GM12878 (cell line): ENCODE data around the gene TMEM178A. TPM values are rescaled to one million over a fixed set of nuclear protein-coding genes. Genes with fewer than 3 reads are reported as not detected.

Source experiments
- ATAC-seq: fragments of 200-7000 bp; cut with Tn5 transposase; 3 replicates; pipeline ENCODE4 v1.9.1; 2020; ENCODE audit warnings: mild to moderate bottlenecking, moderate library complexity
- BruUV-seq: library from RNA; stranded (reverse); fragments of 400-500 nt; replicated peaks from 2 replicates; lab custom pipeline; 2021; lab: Mats Ljungman, UMichigan
- CTCF ChIA-PET: fragments of 300-600 bp; sonication (Branson Sonifier 250); formaldehyde crosslinking; extraction: SDS; loops from one replicate; lab custom pipeline; 2021; ENCODE audit warnings: inconsistent platforms; lab: Yijun Ruan, JAX
- POLR2A ChIA-PET: fragments of 350-600 bp; formaldehyde crosslinking; extraction: SDS; loops from one replicate; lab custom pipeline; 2021; ENCODE audit warnings: inconsistent platforms; lab: Charles Lee
- RAD21 ChIA-PET: fragments of 300-600 bp; sonication (Branson Sonifier 250); formaldehyde crosslinking; loops from one replicate; lab custom pipeline; 2023; ENCODE audit warnings: antibody characterized with exemption; ENCODE audit not compliant: unreplicated experiment; lab: Charles Lee
- SMC1A ChIA-PET: fragments of 300-600 bp; sonication (Branson Sonifier 250); formaldehyde crosslinking; loops from one replicate; lab custom pipeline; 2023; ENCODE audit not compliant: unreplicated experiment, uncharacterized antibody; lab: Charles Lee
- DNase-seq: peaks from one replicate; pipeline ENCODE4 v3.0.0-alpha.2; 2011; ENCODE audit warnings: low read depth, low spot score
- FAIRE-seq: peaks from 3 replicates; lab custom pipeline; 2011; peaks lifted over from hg19 to GRCh38; lab: Jason Lieb, UNC
- H2AFZ ChIP-seq: 2 replicates; pipeline ENCODE4 v1.6.0; 2011; ENCODE audit warnings: low read depth, low read length, control low read depth; ENCODE audit not compliant: control insufficient read depth
- H3K27ac ChIP-seq: 2 replicates; pipeline ENCODE4 v1.5.1; 2011; ENCODE audit warnings: control low read depth; ENCODE audit not compliant: control insufficient read depth, insufficient read depth
- H3K27me3 ChIP-seq, 2 experiments: replicated peaks in 1 of 2; 2 replicates each; pipeline versions ENCODE4 v1.6.0 to v1.6.1; 2011; ENCODE audit warnings: low read length in 1 of 2; ENCODE audit not compliant: control insufficient read depth in 2 of 2, insufficient read depth in 2 of 2
- H3K36me3 ChIP-seq, 2 experiments: 2 replicates each; pipeline ENCODE4 v1.5.1; 2011; ENCODE audit warnings: low read length in 1 of 2; ENCODE audit not compliant: control insufficient read depth in 2 of 2, insufficient read depth in 2 of 2
- H3K4me1 ChIP-seq: 2 replicates; pipeline ENCODE4 v1.6.1; 2011; ENCODE audit warnings: mild to moderate bottlenecking, low read length, moderate library complexity, mixed read lengths; ENCODE audit not compliant: control insufficient read depth, insufficient read depth
- H3K4me2 ChIP-seq: 2 replicates; pipeline ENCODE4 v1.6.0; 2011; ENCODE audit warnings: control low read depth; ENCODE audit not compliant: control insufficient read depth, insufficient read depth
- H3K4me3 ChIP-seq: fragments of 200-600 bp; sonication (generic); 2 replicates; pipeline ENCODE4 v1.5.1; 2016
- H3K79me2 ChIP-seq: 2 replicates; pipeline ENCODE4 v1.6.0; 2011; ENCODE audit warnings: low read length; ENCODE audit not compliant: control insufficient read depth, insufficient read depth
- H3K9ac ChIP-seq: 2 replicates; pipeline ENCODE4 v1.8.0; 2011; ENCODE audit warnings: low read length, control low read depth, mixed read lengths; ENCODE audit not compliant: control insufficient read depth, insufficient read depth
- H3K9me3 ChIP-seq: replicated peaks from 3 replicates; pipeline ENCODE4 v1.5.1; 2011; ENCODE audit warnings: mild to moderate bottlenecking, low read length; ENCODE audit not compliant: control insufficient read depth, insufficient read depth
- H4K20me1 ChIP-seq: 2 replicates; pipeline ENCODE4 v1.6.0; 2011; ENCODE audit not compliant: control insufficient read depth, insufficient read depth
- CHD4 ChIP-seq: fragments of 200-600 bp; sonication (generic); IDR thresholded peaks from 2 replicates; pipeline ENCODE4 v1.6.1; 2016; ENCODE audit warnings: mild to moderate bottlenecking
- DPF2 ChIP-seq: fragments of 450-650 bp; IDR thresholded peaks from 2 replicates; pipeline ENCODE4 v1.6.1; 2017; ENCODE audit warnings: mild to moderate bottlenecking
- ETV6 ChIP-seq, 2 experiments: fragments of 450-650 bp in 1 of 2; IDR thresholded peaks in 1 of 2; conservative IDR thresholded peaks in 1 of 2; 2 replicates each; pipeline ENCODE4 v1.6.1; 2014; ENCODE audit warnings: antibody characterized with exemption in 1 of 2, borderline replicate concordance in 1 of 2, low read depth in 1 of 2, mild to moderate bottlenecking in 1 of 2, moderate library complexity in 1 of 2
- IRF4 ChIP-seq: IDR thresholded peaks from 2 replicates; pipeline ENCODE4 v1.6.1; 2011; ENCODE audit warnings: low read depth, low read length
- NR2F1 ChIP-seq: fragments of 450-650 bp; conservative IDR thresholded peaks from 2 replicates; pipeline ENCODE4 v1.6.1; 2017; ENCODE audit warnings: mild to moderate bottlenecking
- SMAD5 ChIP-seq: IDR thresholded peaks from 2 replicates; pipeline ENCODE4 v1.6.1; 2016; ENCODE audit warnings: antibody characterized with exemption, low read depth
- STAT3 ChIP-seq: IDR thresholded peaks from 2 replicates; pipeline ENCODE4 v1.6.1; 2011; ENCODE audit warnings: low read depth, low read length, improper control_type of control experiment
- WRNIP1 ChIP-seq: IDR thresholded peaks from 2 replicates; pipeline ENCODE4 v1.6.1; 2011; ENCODE audit warnings: low read depth, low read length, improper control_type of control experiment, borderline replicate concordance
- WGBS: methylation state at CpG from one replicate; pipeline ENCODE4 v1.1.6; 2016; ENCODE audit warnings: low lambda C conversion rate; ENCODE audit not compliant: insufficient replicate concordance, insufficient coverage; ENCODE audit errors: missing lambda C conversion rate; 5-methylcytosine and 5-hydroxymethylcytosine counted together
- in situ Hi-C: fragments of 300-500 bp; cut with MboI; formaldehyde crosslinking; loops from 9 replicates; pipeline ENCODE4 v1.14.3; 2018; ENCODE audit warnings: mixed read lengths
- intact Hi-C: fragments of 100-400 bp; cut with micrococcal nuclease; formaldehyde crosslinking; loops from one replicate; pipeline ENCODE4 v1.14.2; 2022; ENCODE audit not compliant: unreplicated experiment
- polyA plus RNA-seq, 11 experiments: library from polyadenylated mRNA; depleted of rRNA in 4 of 11; unstranded in 6 of 11; stranded (reverse) in 5 of 11; fragments of >200 nt; fragmentation: Nextera tagmentation in 4 of 11; fragmentation: Illumina TruSeq in 1 of 11; extraction: Ambion mirVana in 4 of 11; extraction: Trizol in 1 of 11; gene quantifications; 1 replicate in 1 of 11; 2 replicates in 10 of 11; pipeline versions ENCODE4 v1.2.1 to v1.2.3, GENCODE V29; 2011 to 2016; ENCODE audit warnings: inconsistent platforms in 2 of 11, missing spikeins in 2 of 11, low read depth in 1 of 11
- total RNA-seq, 4 experiments: library from RNA; depleted of rRNA in 3 of 4; stranded (reverse); fragments of >200 nt in 3 of 4; fragmentation: Illumina TruSeq in 1 of 4; extraction: Trizol in 1 of 4; gene quantifications; 2 replicates each; pipeline versions ENCODE4 v1.2.1 to v1.2.3, GENCODE V29; 2013 to 2021
- TF ChIP-seq, protein P1 (sequence below): IDR thresholded peaks from 2 replicates; pipeline ENCODE4 v1.6.1; 2011; ENCODE audit warnings: borderline replicate concordance, low read depth, mild to moderate bottlenecking, moderate library complexity, mixed read lengths, low read length; ENCODE audit not compliant: insufficient read depth; ENCODE audit errors: extremely low read length
- TF ChIP-seq, protein P2 (sequence below): IDR thresholded peaks from 2 replicates; pipeline ENCODE4 v1.6.1; 2011; ENCODE audit warnings: mild to moderate bottlenecking, low read depth, low read length, moderate library complexity; ENCODE audit not compliant: insufficient replicate concordance
- TF ChIP-seq, protein P3 (sequence below): IDR thresholded peaks from 2 replicates; pipeline ENCODE4 v1.6.1; 2012; ENCODE audit warnings: mild to moderate bottlenecking, low read depth, low read length

TMEM178A gene
- total and polyA plus RNA-seq, 10 of the 15 experiments (the other 5 are each of a cell fraction or from before 2014, with no cell fraction given): not detected

DNA sequence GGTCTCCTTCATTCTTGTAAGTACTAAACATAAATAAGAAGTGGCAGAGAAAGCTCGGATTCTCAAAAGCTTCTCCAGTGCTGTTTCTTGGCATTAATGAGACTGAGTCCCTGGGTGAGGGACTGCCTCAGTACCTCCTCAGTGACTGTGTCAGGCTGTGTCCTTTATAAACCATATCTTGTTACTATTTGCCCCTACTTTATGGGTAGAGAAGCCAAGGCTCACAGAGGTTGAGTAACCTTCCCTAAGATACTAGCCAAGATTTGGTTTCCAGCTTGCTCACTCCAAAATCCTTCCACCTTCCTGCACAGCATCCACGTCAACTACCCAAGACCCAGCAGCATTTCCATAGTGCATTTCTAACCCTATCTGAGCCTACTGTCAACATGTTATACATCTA is 57.8 kb downstream of the TMEM178A start:
- in situ Hi-C loops (loop anchor here (10.0 kb wide), 1 partner anchor 339 kb away; no protein-coding TSS in a partner anchor), intact Hi-C loops (no loop called here)
- ATAC-seq (no peak), FAIRE-seq (no peak), DNase-seq (no peak)
- 23% methylated on average over 2 of the region's 2 CpGs for WGBS
- Histone ChIP-seq H4K20me1 (no peaks in the 10 kb centered on the region), H3K36me3 (no peaks in the 10 kb centered on the region), H3K9me3 (no peaks in the 10 kb centered on the region), H3K4me1 (no peaks in the 10 kb centered on the region), H3K27me3 (no peaks in the 10 kb centered on the region), H2AFZ (no peak overlapping the region), H3K4me3 (no peak overlapping the region), H3K9ac (no peak overlapping the region), H3K27ac (no peak overlapping the region), H3K4me2 (no peak overlapping the region), H3K79me2 (no peaks in the 10 kb centered on the region)
- SMC1A ChIA-PET: no interaction called here
- BruUV-seq: no TSS peak
- CTCF ChIA-PET: no interaction called here
- TF ChIP-seq NR2F1: no peak
- TF ChIP-seq, protein P1, sequence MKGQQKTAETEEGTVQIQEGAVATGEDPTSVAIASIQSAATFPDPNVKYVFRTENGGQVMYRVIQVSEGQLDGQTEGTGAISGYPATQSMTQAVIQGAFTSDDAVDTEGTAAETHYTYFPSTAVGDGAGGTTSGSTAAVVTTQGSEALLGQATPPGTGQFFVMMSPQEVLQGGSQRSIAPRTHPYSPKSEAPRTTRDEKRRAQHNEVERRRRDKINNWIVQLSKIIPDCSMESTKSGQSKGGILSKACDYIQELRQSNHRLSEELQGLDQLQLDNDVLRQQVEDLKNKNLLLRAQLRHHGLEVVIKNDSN: no peak
- no peak for TF ChIP-seq WRNIP1
- TF ChIP-seq CHD4: no peak
- no peak for TF ChIP-seq SMAD5
- no peak for TF ChIP-seq DPF2
- TF ChIP-seq, protein P2, sequence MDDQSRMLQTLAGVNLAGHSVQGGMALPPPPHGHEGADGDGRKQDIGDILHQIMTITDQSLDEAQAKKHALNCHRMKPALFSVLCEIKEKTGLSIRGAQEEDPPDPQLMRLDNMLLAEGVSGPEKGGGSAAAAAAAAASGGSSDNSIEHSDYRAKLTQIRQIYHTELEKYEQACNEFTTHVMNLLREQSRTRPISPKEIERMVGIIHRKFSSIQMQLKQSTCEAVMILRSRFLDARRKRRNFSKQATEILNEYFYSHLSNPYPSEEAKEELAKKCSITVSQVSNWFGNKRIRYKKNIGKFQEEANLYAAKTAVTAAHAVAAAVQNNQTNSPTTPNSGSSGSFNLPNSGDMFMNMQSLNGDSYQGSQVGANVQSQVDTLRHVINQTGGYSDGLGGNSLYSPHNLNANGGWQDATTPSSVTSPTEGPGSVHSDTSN: no peak
- TF ChIP-seq, protein P3, sequence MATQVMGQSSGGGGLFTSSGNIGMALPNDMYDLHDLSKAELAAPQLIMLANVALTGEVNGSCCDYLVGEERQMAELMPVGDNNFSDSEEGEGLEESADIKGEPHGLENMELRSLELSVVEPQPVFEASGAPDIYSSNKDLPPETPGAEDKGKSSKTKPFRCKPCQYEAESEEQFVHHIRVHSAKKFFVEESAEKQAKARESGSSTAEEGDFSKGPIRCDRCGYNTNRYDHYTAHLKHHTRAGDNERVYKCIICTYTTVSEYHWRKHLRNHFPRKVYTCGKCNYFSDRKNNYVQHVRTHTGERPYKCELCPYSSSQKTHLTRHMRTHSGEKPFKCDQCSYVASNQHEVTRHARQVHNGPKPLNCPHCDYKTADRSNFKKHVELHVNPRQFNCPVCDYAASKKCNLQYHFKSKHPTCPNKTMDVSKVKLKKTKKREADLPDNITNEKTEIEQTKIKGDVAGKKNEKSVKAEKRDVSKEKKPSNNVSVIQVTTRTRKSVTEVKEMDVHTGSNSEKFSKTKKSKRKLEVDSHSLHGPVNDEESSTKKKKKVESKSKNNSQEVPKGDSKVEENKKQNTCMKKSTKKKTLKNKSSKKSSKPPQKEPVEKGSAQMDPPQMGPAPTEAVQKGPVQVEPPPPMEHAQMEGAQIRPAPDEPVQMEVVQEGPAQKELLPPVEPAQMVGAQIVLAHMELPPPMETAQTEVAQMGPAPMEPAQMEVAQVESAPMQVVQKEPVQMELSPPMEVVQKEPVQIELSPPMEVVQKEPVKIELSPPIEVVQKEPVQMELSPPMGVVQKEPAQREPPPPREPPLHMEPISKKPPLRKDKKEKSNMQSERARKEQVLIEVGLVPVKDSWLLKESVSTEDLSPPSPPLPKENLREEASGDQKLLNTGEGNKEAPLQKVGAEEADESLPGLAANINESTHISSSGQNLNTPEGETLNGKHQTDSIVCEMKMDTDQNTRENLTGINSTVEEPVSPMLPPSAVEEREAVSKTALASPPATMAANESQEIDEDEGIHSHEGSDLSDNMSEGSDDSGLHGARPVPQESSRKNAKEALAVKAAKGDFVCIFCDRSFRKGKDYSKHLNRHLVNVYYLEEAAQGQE: no peak
- no peak for TF ChIP-seq ETV6 (conservative IDR thresholded peaks at IDR 0.05 in 1 of 2, IDR thresholded peaks at IDR 0.05 in 1 of 2; ENCODE audit: borderline replicate concordance in 1 of 2, low read depth in 1 of 2)
- no peak for TF ChIP-seq IRF4
- TF ChIP-seq STAT3: no peak
- RAD21 ChIA-PET: interaction anchor here (0.9 kb wide), 1 partner anchor 27 kb away, joined by 3 read pairs; no protein-coding TSS in a partner anchor
- POLR2A ChIA-PET: no interaction called here
